DOHH2 (cell line): ENCODE data around the gene KYAT1.

ENCODE experiments used
- H3F3A ChIP-seq: fragments of 200-600 bp; sonication (generic), shearing (Covaris generic); 2 replicates; pipeline ENCODE4 v1.6.0; 2016; ENCODE audit warnings: antibody characterized with exemption, mild to moderate bottlenecking; ENCODE audit not compliant: control insufficient read depth, insufficient read depth
- H3K27ac ChIP-seq: fragments of 200-600 bp; sonication (generic); 2 replicates; pipeline ENCODE4 v1.5.1; 2014; ENCODE audit warnings: low read depth, mild to moderate bottlenecking, low read length, moderate library complexity
- H3K27me3 ChIP-seq: fragments of 200-600 bp; sonication (generic); 2 replicates; pipeline ENCODE4 v1.6.1; 2014; ENCODE audit warnings: mild to moderate bottlenecking, low read length, mixed read lengths; ENCODE audit not compliant: control insufficient read depth
- H3K36me3 ChIP-seq: fragments of 200-600 bp; sonication (generic); 2 replicates; pipeline ENCODE4 v1.6.1; 2014; ENCODE audit warnings: mild to moderate bottlenecking, low read length, moderate library complexity, mixed read lengths; ENCODE audit not compliant: control insufficient read depth
- H3K4me1 ChIP-seq: fragments of 200-600 bp; sonication (generic); 2 replicates; pipeline ENCODE4 v1.6.1; 2014; ENCODE audit warnings: mild to moderate bottlenecking, low read length, mixed read lengths; ENCODE audit not compliant: control insufficient read depth
- H3K4me2 ChIP-seq: fragments of 200-600 bp; sonication (generic); 2 replicates; pipeline ENCODE4 v1.6.0; 2014; ENCODE audit warnings: mild to moderate bottlenecking, low read length, moderate library complexity
- H3K4me3 ChIP-seq: fragments of 200-600 bp; sonication (generic); 2 replicates; pipeline ENCODE4 v1.5.1; 2014; ENCODE audit warnings: mild to moderate bottlenecking, low read length, mixed read lengths
- H3K79me2 ChIP-seq: fragments of 200-600 bp; sonication (generic); 2 replicates; pipeline ENCODE4 v1.6.1; 2014; ENCODE audit warnings: mild to moderate bottlenecking, low read length, mixed read lengths; ENCODE audit not compliant: control insufficient read depth
- H3K9me2 ChIP-seq: fragments of 200-600 bp; sonication (generic); replicated peaks from 2 replicates; pipeline ENCODE4 v1.6.1; 2014; ENCODE audit warnings: mild to moderate bottlenecking, low read length, mixed read lengths; ENCODE audit not compliant: control insufficient read depth
- H3K9me3 ChIP-seq: fragments of 200-600 bp; sonication (generic); 2 replicates; pipeline ENCODE4 v1.6.1; 2014; ENCODE audit warnings: antibody characterized with exemption, low read length, mixed read lengths; ENCODE audit not compliant: control insufficient read depth, insufficient read depth
- H4K20me1 ChIP-seq: fragments of 200-600 bp; sonication (generic); 2 replicates; pipeline ENCODE4 v1.6.0; 2014; ENCODE audit warnings: low read depth, mild to moderate bottlenecking, antibody characterized with exemption, low read length, moderate library complexity; ENCODE audit not compliant: control insufficient read depth, insufficient read depth
- CTCF ChIP-seq: fragments of 200-600 bp; sonication (generic); IDR thresholded peaks from one replicate; pipeline ENCODE4 v1.5.1; 2014; ENCODE audit warnings: antibody characterized with exemption, mild to moderate bottlenecking, low read depth, low read length; ENCODE audit not compliant: poor library complexity, severe bottlenecking
- EZH2phosphoT487 ChIP-seq: fragments of 200-600 bp; sonication (generic); IDR thresholded peaks from 2 replicates; pipeline ENCODE4 v1.6.1; 2017; ENCODE audit warnings: borderline replicate concordance, mild to moderate bottlenecking, antibody characterized with exemption, low read length, moderate library complexity, mixed read lengths

Gene KYAT1

GRCh38 chr9:128823903-128824406 is 57.8 kb downstream of the KYAT1 start:
- Histone ChIP-seq H3F3A (no peaks in the 10 kb centered on the region), H3K36me3 (peaks cover 87% of the 10 kb centered on the region), H3K4me1 (peaks cover 23% of the 10 kb centered on the region), H3K4me2 (no peak overlapping the region), H3K27me3 (no peaks in the 10 kb centered on the region), H3K9me2 (no peaks in the 10 kb centered on the region), H4K20me1 (no peaks in the 10 kb centered on the region), H3K4me3 (no peak overlapping the region), H3K79me2 (peaks cover 36% of the 10 kb centered on the region), H3K27ac (no peak overlapping the region), H3K9me3 (no peaks in the 10 kb centered on the region)
- TF ChIP-seq CTCF = no peak
- no peak for TF ChIP-seq EZH2phosphoT487

- Histone ChIP-seq H3K27me3 (no peaks in the 10 kb centered on the region), H3K27ac (no peak overlapping the region), H3K4me1 (peaks cover 19% of the 10 kb centered on the region), H3K79me2 (peaks cover 33% of the 10 kb centered on the region), H3K36me3 (peaks cover 88% of the 10 kb centered on the region), H3K4me2 (no peak overlapping the region), H3F3A (no peaks in the 10 kb centered on the region), H3K4me3 (no peak overlapping the region), H3K9me2 (no peaks in the 10 kb centered on the region), H3K9me3 (no peaks in the 10 kb centered on the region), H4K20me1 (no peaks in the 10 kb centered on the region)
- TF ChIP-seq CTCF (no peak), EZH2phosphoT487 (no peak)
Measured at GRCh38 chr9:128823362-128823902, 58.3 kb downstream of the KYAT1 start.

GRCh38 chr9:128822407-128823042 is 59.2 kb downstream of the KYAT1 start:
- no peak overlapping the region for H3K27ac ChIP-seq
- no peak for TF ChIP-seq CTCF
- TF ChIP-seq EZH2phosphoT487 = no peak
- H3K9me2 ChIP-seq = no peaks in the 10 kb centered on the region
- no peaks in the 10 kb centered on the region for H3K9me3 ChIP-seq
- H4K20me1 ChIP-seq = no peaks in the 10 kb centered on the region
- H3K36me3 ChIP-seq = peaks cover 81% of the 10 kb centered on the region
- no peaks in the 10 kb centered on the region for H3F3A ChIP-seq
- no peaks in the 10 kb centered on the region for H3K27me3 ChIP-seq
- H3K4me1 ChIP-seq = peaks cover 20% of the 10 kb centered on the region
- H3K79me2 ChIP-seq = peaks cover 24% of the 10 kb centered on the region
- no peak overlapping the region for H3K4me3 ChIP-seq
- H3K4me2 ChIP-seq = no peak overlapping the region
